Nucleus accumbens (tissue), 56 donors: ENCODE results near the gene TPRG1.
"Not testable (repeated sequence)": the region's sequence is repeated elsewhere in the genome, so short reads cannot be mapped to it uniquely, and the experiment has no call there.

Experiments
- DNase-seq, 56 donors: peaks; one replicate each; lab custom pipeline; 2025; lab: John Stamatoyannopoulos, UW

TPRG1 gene

GRCh38 chr3:189304465-189305351 is 132.9 kb downstream of the TPRG1 start:
- DNase-seq, result no peak

DNA sequence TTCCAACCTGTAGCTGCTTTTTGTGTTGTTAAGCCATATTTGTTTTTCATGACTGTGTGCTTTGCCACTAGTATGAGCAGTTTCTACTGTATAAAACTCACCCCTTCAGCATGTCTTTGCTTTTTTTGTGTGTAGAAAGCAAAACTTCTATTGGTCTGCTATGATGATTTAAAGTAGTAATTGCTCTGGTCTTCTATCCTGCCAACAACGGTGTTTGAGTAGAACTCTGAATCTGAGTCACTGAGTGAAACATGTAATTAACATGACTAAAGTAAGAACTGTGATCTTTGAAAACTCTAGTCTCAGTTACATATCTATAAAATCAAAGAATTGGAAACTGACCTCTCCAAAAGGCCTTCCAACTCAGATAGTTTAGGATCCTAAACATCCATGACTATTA is 133.6 kb downstream of the TPRG1 start:
- DNase-seq, result no peak

GRCh38 chr3:189307963-189308362 is 136.2 kb downstream of the TPRG1 start:
- DNase-seq, result no peak

DNA sequence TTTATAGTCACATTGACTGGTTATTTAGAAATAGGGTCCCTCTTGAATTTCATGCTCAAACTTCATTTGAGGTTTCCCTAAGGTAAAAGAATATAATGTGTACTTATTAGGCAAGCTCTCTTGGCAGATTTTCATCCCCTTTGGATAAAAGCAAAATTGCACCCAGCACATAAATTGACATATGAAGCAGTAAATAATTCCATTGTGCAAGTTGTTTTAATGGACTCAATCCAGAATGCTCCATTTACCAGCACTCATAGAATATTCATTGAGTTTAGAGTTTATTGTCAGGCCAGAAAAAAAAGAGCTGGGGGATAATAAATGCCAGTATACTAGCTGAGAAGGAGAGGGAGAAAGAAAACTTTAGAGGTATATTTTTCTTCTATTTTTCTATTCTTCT is 136.8 kb downstream of the TPRG1 start:
- DNase-seq, result no peak

GRCh38 chr3:189309400-189309975 is 137.7 kb downstream of the TPRG1 start:
- no peak for DNase-seq

GRCh38 chr3:189311521-189311920 is 139.8 kb downstream of the TPRG1 start:
- DNase-seq, result no peak

GRCh38 chr3:189312866-189313265 is 141.1 kb downstream of the TPRG1 start:
- DNase-seq, result no peak

DNA sequence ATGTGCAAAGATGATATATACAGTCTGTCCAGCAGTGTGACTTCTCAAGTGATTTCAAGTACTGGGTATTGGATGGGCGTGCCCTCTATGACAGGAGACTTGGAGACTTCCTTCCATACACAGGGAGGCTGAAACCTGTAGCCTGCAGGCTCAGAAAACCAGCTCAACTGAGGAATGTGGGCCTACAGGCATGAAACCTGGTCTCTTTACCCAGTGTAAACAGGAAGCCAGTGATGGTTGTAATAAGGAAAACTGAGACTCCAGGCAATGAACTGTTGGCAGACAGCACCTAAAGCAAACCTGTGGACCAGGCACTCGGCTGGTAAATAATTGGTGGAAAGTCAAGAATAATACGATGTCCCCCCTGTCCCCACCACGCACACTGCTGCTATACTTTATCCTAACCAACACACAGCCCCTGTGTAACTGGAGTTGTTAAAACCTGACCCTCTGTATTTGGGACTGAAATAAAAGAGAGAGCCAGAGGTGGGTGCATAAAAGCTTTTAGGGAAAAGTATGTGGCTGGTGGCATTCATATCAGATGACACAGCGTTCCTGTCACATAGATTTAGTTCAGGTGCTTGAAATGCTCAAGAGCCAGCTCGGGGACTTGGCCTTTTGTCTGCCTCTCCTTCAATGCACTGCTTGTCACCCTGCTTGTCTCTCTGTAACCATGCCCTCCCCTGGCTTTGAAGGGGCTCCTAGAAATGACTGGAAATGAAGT is 144.7 kb downstream of the TPRG1 start:
- DNase-seq, result no peak

- DNase-seq, result no peak
These were observed 146.1 kb downstream of the TPRG1 start for GRCh38 chr3:189317911-189318310.

DNA sequence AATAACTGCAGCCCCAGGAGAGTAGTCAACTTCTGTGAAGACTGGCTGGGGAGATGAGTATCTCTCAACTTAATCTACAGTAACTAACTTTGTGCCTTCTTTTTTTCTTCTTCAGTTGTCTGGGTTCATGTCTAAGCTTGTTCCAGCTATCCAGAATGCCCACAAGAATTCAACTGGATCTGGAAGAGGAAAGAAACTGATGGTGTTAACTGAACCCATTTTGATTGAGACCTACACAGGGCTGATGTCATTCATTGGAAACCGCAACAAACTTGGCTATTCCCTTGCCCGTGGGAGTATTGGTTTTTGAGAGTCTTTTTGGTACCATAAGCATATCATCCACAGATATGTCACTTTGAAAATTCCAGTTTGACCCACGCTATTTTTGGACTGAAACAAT is 148.7 kb downstream of the TPRG1 start:
- DNase-seq, result no peak

DNA sequence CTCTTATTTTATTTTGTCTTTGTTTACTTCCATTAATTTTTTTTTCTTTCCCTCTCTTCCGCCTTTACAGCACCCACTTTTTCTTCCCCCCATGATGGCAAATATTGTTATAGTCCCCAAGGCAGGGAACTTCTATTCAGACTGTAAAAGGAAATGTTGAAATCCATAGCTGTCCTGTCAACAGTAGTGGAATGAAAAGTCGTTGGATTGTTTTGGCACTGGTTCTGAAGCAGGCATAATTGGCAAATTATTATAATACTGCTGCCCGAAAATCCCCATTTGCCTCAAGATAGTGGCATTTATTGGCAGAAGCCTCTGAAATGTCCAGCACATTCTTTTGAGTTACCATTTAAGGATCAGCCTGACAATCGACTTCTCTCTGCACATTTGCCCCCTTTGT is 150.6 kb downstream of the TPRG1 start:
- no peak for DNase-seq

GRCh38 chr3:189324538-189325138 is 152.9 kb downstream of the TPRG1 start:
- no peak for DNase-seq

DNA sequence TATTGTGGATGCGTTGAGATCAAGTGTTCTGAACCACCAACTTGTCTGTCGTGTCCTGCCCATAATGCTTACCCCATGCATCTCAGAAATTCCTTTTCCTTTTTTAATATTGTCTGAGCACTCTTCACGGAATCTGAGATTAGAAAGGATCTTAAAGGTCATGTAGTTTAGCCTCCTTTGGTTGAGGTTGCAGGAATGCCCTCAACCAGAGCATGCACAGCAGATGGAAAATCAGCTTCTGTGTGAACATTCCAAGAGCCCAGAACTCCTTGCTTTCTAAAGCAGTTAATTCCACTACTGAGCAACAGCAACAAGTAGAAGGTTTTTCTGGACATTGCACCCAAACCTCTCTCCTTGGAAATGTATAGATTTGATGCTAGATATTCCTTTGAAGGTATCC is 153.7 kb downstream of the TPRG1 start:
- DNase-seq, result no peak

DNA sequence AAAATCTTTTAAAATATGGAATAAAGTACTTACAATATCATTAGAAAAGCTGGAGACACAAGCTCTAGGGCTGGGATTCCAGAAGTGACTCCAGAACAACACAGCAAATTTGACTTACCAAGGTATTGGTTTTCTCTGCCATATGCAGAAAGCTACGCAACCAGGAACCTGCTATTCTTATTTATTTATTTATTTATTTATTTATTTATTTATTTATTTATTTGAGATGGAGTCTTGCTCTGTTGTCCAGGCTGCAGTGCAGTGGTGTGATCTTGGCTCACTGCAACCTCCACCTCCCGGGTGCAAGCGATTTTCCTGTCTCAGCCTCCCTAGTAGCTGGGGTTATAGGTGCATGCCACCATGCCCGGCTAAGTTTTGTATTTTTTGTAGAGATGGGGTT is 157.9 kb downstream of the TPRG1 start:
- DNase-seq, result not testable (repeated sequence)

GRCh38 chr3:189330066-189330465 is 158.3 kb downstream of the TPRG1 start:
- DNase-seq, result no peak

DNA sequence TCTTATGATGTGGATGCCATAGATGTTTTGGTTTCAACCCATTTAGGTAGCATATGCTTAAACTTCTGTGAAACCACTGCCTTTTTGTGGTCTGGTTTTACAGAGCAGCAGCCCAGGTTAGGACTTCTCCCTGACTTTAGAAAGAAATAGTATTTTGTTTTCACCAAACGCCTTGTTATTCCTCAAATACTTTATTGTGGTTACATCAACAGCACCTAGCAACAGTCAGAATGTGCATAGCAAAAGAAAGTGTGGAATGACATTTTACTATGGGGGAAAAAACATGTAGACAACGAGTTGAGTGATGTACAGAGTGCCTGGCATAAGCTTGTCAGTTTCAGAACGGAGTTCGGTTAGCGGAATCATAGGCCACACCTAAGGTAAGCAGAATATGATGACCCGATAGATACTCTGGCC is 159.2 kb downstream of the TPRG1 start:
- no peak for DNase-seq

- no peak for DNase-seq
These were observed 162.5 kb downstream of the TPRG1 start for GRCh38 chr3:189334064-189334920.

GRCh38 chr3:189337673-189338091 is 165.9 kb downstream of the TPRG1 start:
- DNase-seq, result no peak

GRCh38 chr3:189338366-189338765 is 166.6 kb downstream of the TPRG1 start:
- DNase-seq, result no peak

- DNase-seq, result no peak
These were observed 168.2 kb downstream of the TPRG1 start for GRCh38 chr3:189339996-189340395.
